ENCODE measurements around the gene RRH.

DNA sequence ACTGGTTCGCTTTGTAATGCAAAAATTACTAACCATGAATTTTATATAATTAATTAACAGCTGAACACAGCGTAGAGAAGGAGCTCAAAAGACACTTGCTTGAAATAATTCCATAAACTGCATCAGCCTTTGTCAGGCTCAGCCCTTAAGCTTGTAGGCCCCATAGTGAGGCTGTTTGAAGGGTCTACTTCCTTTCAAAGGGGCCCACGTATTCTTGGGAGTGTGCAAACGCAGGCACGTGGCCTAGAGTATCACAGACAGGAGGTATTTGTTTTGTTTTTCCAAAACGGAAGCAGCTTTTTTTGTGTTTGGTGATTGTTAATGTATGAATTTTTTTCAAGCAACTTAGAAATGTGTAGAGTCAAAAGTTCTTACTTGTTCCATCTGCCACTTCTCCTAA is 59.3 kb downstream of the RRH start:
- TF ChIP-seq, protein P1, sequence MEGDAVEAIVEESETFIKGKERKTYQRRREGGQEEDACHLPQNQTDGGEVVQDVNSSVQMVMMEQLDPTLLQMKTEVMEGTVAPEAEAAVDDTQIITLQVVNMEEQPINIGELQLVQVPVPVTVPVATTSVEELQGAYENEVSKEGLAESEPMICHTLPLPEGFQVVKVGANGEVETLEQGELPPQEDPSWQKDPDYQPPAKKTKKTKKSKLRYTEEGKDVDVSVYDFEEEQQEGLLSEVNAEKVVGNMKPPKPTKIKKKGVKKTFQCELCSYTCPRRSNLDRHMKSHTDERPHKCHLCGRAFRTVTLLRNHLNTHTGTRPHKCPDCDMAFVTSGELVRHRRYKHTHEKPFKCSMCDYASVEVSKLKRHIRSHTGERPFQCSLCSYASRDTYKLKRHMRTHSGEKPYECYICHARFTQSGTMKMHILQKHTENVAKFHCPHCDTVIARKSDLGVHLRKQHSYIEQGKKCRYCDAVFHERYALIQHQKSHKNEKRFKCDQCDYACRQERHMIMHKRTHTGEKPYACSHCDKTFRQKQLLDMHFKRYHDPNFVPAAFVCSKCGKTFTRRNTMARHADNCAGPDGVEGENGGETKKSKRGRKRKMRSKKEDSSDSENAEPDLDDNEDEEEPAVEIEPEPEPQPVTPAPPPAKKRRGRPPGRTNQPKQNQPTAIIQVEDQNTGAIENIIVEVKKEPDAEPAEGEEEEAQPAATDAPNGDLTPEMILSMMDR (IDR thresholded peaks at IDR 0.05): no peak
- TF ChIP-seq POLR2A (IDR thresholded peaks at IDR 0.05): no peak

All from Peyer's patch (tissue), 4 donors.